ENCODE results near the gene ARMH1.

The ARMH1 gene

GRCh38 chr1:44707959-44708831 lies 33.7 kb downstream of the ARMH1 start:
- H3K4me1 ChIP-seq (ENCODE audit: control insufficient read depth, insufficient read depth, low read length): no peaks in the 10 kb centered on the region
- H3K27me3 ChIP-seq (ENCODE audit: control insufficient read depth, insufficient read depth, low read length): no peaks in the 10 kb centered on the region
- H3K9ac ChIP-seq (ENCODE audit: low read length): no peak overlapping the region
- H3K36me3 ChIP-seq (ENCODE audit: control insufficient read depth, insufficient read depth, low read length): no peaks in the 10 kb centered on the region
- H3K4me3 ChIP-seq (ENCODE audit: low read length): peak overlapping the region; percentile 60
- H3K27ac ChIP-seq (ENCODE audit: low read depth, low read length): no peak overlapping the region

- H3K36me3 ChIP-seq (ENCODE audit: control insufficient read depth, insufficient read depth, low read length): no peaks in the 10 kb centered on the region
- no peaks in the 10 kb centered on the region for H3K27me3 ChIP-seq (ENCODE audit: control insufficient read depth, insufficient read depth, low read length)
- H3K4me1 ChIP-seq (ENCODE audit: control insufficient read depth, insufficient read depth, low read length): no peaks in the 10 kb centered on the region
- no peak overlapping the region for H3K4me3 ChIP-seq (ENCODE audit: low read length)
- no peak overlapping the region for H3K27ac ChIP-seq (ENCODE audit: low read depth, low read length)
- no peak overlapping the region for H3K9ac ChIP-seq (ENCODE audit: low read length)
These were observed 38.8 kb downstream of the ARMH1 start for GRCh38 chr1:44713321-44713781.

GRCh38 chr1:44714532-44714931 lies 40.0 kb downstream of the ARMH1 start:
- H3K4me1 ChIP-seq (ENCODE audit: control insufficient read depth, insufficient read depth, low read length): no peaks in the 10 kb centered on the region
- no peaks in the 10 kb centered on the region for H3K36me3 ChIP-seq (ENCODE audit: control insufficient read depth, insufficient read depth, low read length)
- no peak overlapping the region for H3K27ac ChIP-seq (ENCODE audit: low read depth, low read length)
- H3K9ac ChIP-seq (ENCODE audit: low read length): no peak overlapping the region
- no peak overlapping the region for H3K4me3 ChIP-seq (ENCODE audit: low read length)
- H3K27me3 ChIP-seq (ENCODE audit: control insufficient read depth, insufficient read depth, low read length): no peaks in the 10 kb centered on the region

- H3K27ac ChIP-seq (ENCODE audit: low read depth, low read length): no peak overlapping the region
- no peak overlapping the region for H3K9ac ChIP-seq (ENCODE audit: low read length)
- H3K27me3 ChIP-seq (ENCODE audit: control insufficient read depth, insufficient read depth, low read length): no peaks in the 10 kb centered on the region
- no peak overlapping the region for H3K4me3 ChIP-seq (ENCODE audit: low read length)
- no peaks in the 10 kb centered on the region for H3K36me3 ChIP-seq (ENCODE audit: control insufficient read depth, insufficient read depth, low read length)
- H3K4me1 ChIP-seq (ENCODE audit: control insufficient read depth, insufficient read depth, low read length): no peaks in the 10 kb centered on the region
These were observed 40.5 kb downstream of the ARMH1 start for GRCh38 chr1:44714944-44715571.

- Histone ChIP-seq H3K9ac (ENCODE audit: low read length) (no peak overlapping the region), H3K4me1 (ENCODE audit: control insufficient read depth, insufficient read depth, low read length) (no peaks in the 10 kb centered on the region), H3K27ac (ENCODE audit: low read depth, low read length) (no peak overlapping the region), H3K36me3 (ENCODE audit: control insufficient read depth, insufficient read depth, low read length) (no peaks in the 10 kb centered on the region), H3K4me3 (ENCODE audit: low read length) (no peak overlapping the region), H3K27me3 (ENCODE audit: control insufficient read depth, insufficient read depth, low read length) (no peaks in the 10 kb centered on the region)
These were observed 42.6 kb downstream of the ARMH1 start for GRCh38 chr1:44717156-44717555.

GRCh38 chr1:44717653-44718052 lies 43.1 kb downstream of the ARMH1 start:
- Histone ChIP-seq H3K9ac (ENCODE audit: low read length) (no peak overlapping the region), H3K4me1 (ENCODE audit: control insufficient read depth, insufficient read depth, low read length) (no peaks in the 10 kb centered on the region), H3K4me3 (ENCODE audit: low read length) (no peak overlapping the region), H3K27ac (ENCODE audit: low read depth, low read length) (no peak overlapping the region), H3K27me3 (ENCODE audit: control insufficient read depth, insufficient read depth, low read length) (no peaks in the 10 kb centered on the region), H3K36me3 (ENCODE audit: control insufficient read depth, insufficient read depth, low read length) (no peaks in the 10 kb centered on the region)

- H3K27ac ChIP-seq (ENCODE audit: low read depth, low read length): no peak overlapping the region
- H3K27me3 ChIP-seq (ENCODE audit: control insufficient read depth, insufficient read depth, low read length): no peaks in the 10 kb centered on the region
- H3K36me3 ChIP-seq (ENCODE audit: control insufficient read depth, insufficient read depth, low read length): no peaks in the 10 kb centered on the region
- H3K4me3 ChIP-seq (ENCODE audit: low read length): no peak overlapping the region
- H3K4me1 ChIP-seq (ENCODE audit: control insufficient read depth, insufficient read depth, low read length): no peaks in the 10 kb centered on the region
- no peak overlapping the region for H3K9ac ChIP-seq (ENCODE audit: low read length)
These were observed 43.6 kb downstream of the ARMH1 start for GRCh38 chr1:44718091-44718490.

- no peak overlapping the region for H3K9ac ChIP-seq (ENCODE audit: low read length)
- H3K4me3 ChIP-seq (ENCODE audit: low read length): no peak overlapping the region
- no peaks in the 10 kb centered on the region for H3K4me1 ChIP-seq (ENCODE audit: control insufficient read depth, insufficient read depth, low read length)
- no peaks in the 10 kb centered on the region for H3K27me3 ChIP-seq (ENCODE audit: control insufficient read depth, insufficient read depth, low read length)
- H3K36me3 ChIP-seq (ENCODE audit: control insufficient read depth, insufficient read depth, low read length): no peaks in the 10 kb centered on the region
- no peak overlapping the region for H3K27ac ChIP-seq (ENCODE audit: low read depth, low read length)
These were observed 44.8 kb downstream of the ARMH1 start for GRCh38 chr1:44719318-44719717.

GRCh38 chr1:44720281-44720680 lies 45.8 kb downstream of the ARMH1 start:
- Histone ChIP-seq H3K9ac (ENCODE audit: low read length) (no peak overlapping the region), H3K4me3 (ENCODE audit: low read length) (no peak overlapping the region), H3K27ac (ENCODE audit: low read depth, low read length) (no peak overlapping the region), H3K4me1 (ENCODE audit: control insufficient read depth, insufficient read depth, low read length) (no peaks in the 10 kb centered on the region), H3K36me3 (ENCODE audit: control insufficient read depth, insufficient read depth, low read length) (no peaks in the 10 kb centered on the region), H3K27me3 (ENCODE audit: control insufficient read depth, insufficient read depth, low read length) (no peaks in the 10 kb centered on the region)

GRCh38 chr1:44721485-44722361 lies 47.2 kb downstream of the ARMH1 start:
- H3K4me1 ChIP-seq (ENCODE audit: control insufficient read depth, insufficient read depth, low read length): no peaks in the 10 kb centered on the region
- no peak overlapping the region for H3K4me3 ChIP-seq (ENCODE audit: low read length)
- H3K27ac ChIP-seq (ENCODE audit: low read depth, low read length): no peak overlapping the region
- no peaks in the 10 kb centered on the region for H3K27me3 ChIP-seq (ENCODE audit: control insufficient read depth, insufficient read depth, low read length)
- H3K36me3 ChIP-seq (ENCODE audit: control insufficient read depth, insufficient read depth, low read length): no peaks in the 10 kb centered on the region
- no peak overlapping the region for H3K9ac ChIP-seq (ENCODE audit: low read length)

- no peaks in the 10 kb centered on the region for H3K27me3 ChIP-seq (ENCODE audit: control insufficient read depth, insufficient read depth, low read length)
- no peaks in the 10 kb centered on the region for H3K36me3 ChIP-seq (ENCODE audit: control insufficient read depth, insufficient read depth, low read length)
- no peaks in the 10 kb centered on the region for H3K4me1 ChIP-seq (ENCODE audit: control insufficient read depth, insufficient read depth, low read length)
- no peak overlapping the region for H3K4me3 ChIP-seq (ENCODE audit: low read length)
- H3K27ac ChIP-seq (ENCODE audit: low read depth, low read length): no peak overlapping the region
- H3K9ac ChIP-seq (ENCODE audit: low read length): no peak overlapping the region
These were observed 48.5 kb downstream of the ARMH1 start for GRCh38 chr1:44723064-44723463.
